Keratinocyte (primary cell): ENCODE results near the gene CFP. TPM values are rescaled to one million over a fixed set of nuclear protein-coding genes. Genes with fewer than 3 reads are reported as not detected.
"Not testable (repeated sequence)": the region's sequence is repeated elsewhere in the genome, so short reads cannot be mapped to it uniquely, and the experiment has no call there.

Source experiments
- DNase-seq: peaks from one replicate; pipeline ENCODE4 v3.0.0-alpha.2; 2011; ENCODE audit warnings: low read depth, missing footprints, low spot score
- FAIRE-seq: peaks from 2 replicates; lab custom pipeline; 2011; peaks lifted over from hg19 to GRCh38; lab: Jason Lieb, UNC
- H2AFZ ChIP-seq: 2 replicates; pipeline ENCODE4 v1.6.0; 2012; ENCODE audit warnings: low read length, control low read depth, inconsistent platforms; ENCODE audit not compliant: control insufficient read depth
- H3K27ac ChIP-seq: 2 replicates; pipeline ENCODE4 v1.5.1; 2011; ENCODE audit warnings: low read length; ENCODE audit not compliant: control insufficient read depth, insufficient read depth
- H3K27me3 ChIP-seq: 3 replicates; pipeline ENCODE4 v1.6.0; 2011; ENCODE audit warnings: low read length; ENCODE audit not compliant: control insufficient read depth, insufficient read depth; ENCODE audit errors: extremely low read depth
- H3K36me3 ChIP-seq, 2 experiments: 2 replicates in 1 of 2; 3 replicates in 1 of 2; pipeline ENCODE4 v1.5.1; 2011; ENCODE audit warnings: low read length in 2 of 2, mild to moderate bottlenecking in 1 of 2; ENCODE audit not compliant: control insufficient read depth in 2 of 2, insufficient read depth in 2 of 2; ENCODE audit errors: extremely low read depth in 1 of 2
- H3K4me1 ChIP-seq: 3 replicates; pipeline ENCODE4 v1.5.1; 2011; ENCODE audit warnings: low read length; ENCODE audit not compliant: control insufficient read depth, insufficient read depth; ENCODE audit errors: extremely low read depth
- H3K4me2 ChIP-seq: 3 replicates; pipeline ENCODE4 v1.6.0; 2011; ENCODE audit warnings: low read depth, low read length; ENCODE audit not compliant: control insufficient read depth, insufficient read depth; ENCODE audit errors: extremely low read depth
- H3K4me3 ChIP-seq, 3 experiments: fragments of 200-600 bp in 1 of 3; sonication (generic) in 1 of 3; 2 replicates in 2 of 3; 3 replicates in 1 of 3; pipeline ENCODE4 v1.5.1; 2011 to 2016; ENCODE audit warnings: low read length in 3 of 3, mild to moderate bottlenecking in 3 of 3, control low read depth in 2 of 3, inconsistent platforms in 1 of 3, low read depth in 1 of 3, mixed read lengths in 1 of 3, mixed run types in 1 of 3, moderate library complexity in 1 of 3; ENCODE audit not compliant: control insufficient read depth in 2 of 3, insufficient read depth in 2 of 3; ENCODE audit errors: extremely low read depth in 1 of 3
- H3K79me2 ChIP-seq: 2 replicates; pipeline ENCODE4 v1.6.0; 2012; ENCODE audit warnings: low read length; ENCODE audit not compliant: control insufficient read depth, insufficient read depth
- H3K9ac ChIP-seq: 3 replicates; pipeline ENCODE4 v1.6.0; 2011; ENCODE audit warnings: low read length; ENCODE audit not compliant: control insufficient read depth, insufficient read depth; ENCODE audit errors: extremely low read depth
- H3K9me1 ChIP-seq: 3 replicates; pipeline ENCODE4 v1.6.0; 2011; ENCODE audit warnings: low read length; ENCODE audit not compliant: control insufficient read depth, insufficient read depth; ENCODE audit errors: extremely low read depth
- H3K9me3 ChIP-seq: 2 replicates; pipeline ENCODE4 v1.5.1; 2012; ENCODE audit warnings: low read depth, low read length; ENCODE audit not compliant: control insufficient read depth
- H4K20me1 ChIP-seq: 3 replicates; pipeline ENCODE4 v1.6.0; 2011; ENCODE audit warnings: low read length; ENCODE audit not compliant: control insufficient read depth, insufficient read depth; ENCODE audit errors: extremely low read depth
- CTCF ChIP-seq, 3 experiments: IDR thresholded peaks in 1 of 3; conservative IDR thresholded peaks in 1 of 3; optimal IDR thresholded peaks in 1 of 3; 2 replicates in 2 of 3; 3 replicates in 1 of 3; pipeline versions ENCODE3 to v1.5.1; 2011; ENCODE audit warnings: low read length in 3 of 3, mild to moderate bottlenecking in 3 of 3, moderate library complexity in 2 of 3, control low read depth in 1 of 3, inconsistent platforms in 1 of 3; ENCODE audit not compliant: insufficient read depth in 2 of 3; ENCODE audit errors: extremely low read depth in 1 of 3
- EZH2 ChIP-seq: IDR thresholded peaks from one replicate; pipeline ENCODE4 v1.6.1; 2012; ENCODE audit warnings: inconsistent platforms, mild to moderate bottlenecking, low read length, moderate library complexity
- dilution Hi-C: fragments of 300-500 bp; cut with MboI; formaldehyde crosslinking; loops from one replicate; pipeline ENCODE4 v1.7.0; 2020; ENCODE audit warnings: low sequenced_read_pairs; ENCODE audit not compliant: extremely low pct_ligation_motif_present
- polyA plus RNA-seq, 5 experiments: library from polyadenylated mRNA; depleted of rRNA in 3 of 5; stranded (reverse) in 3 of 5; stranded (forward) in 1 of 5; unstranded in 1 of 5; fragments of >200 nt; gene quantifications; 1 replicate in 1 of 5; 2 replicates in 3 of 5; 3 replicates in 1 of 5; pipeline versions ENCODE4 v1.2.1 to v1.2.3, GENCODE V29; 2011 to 2012; ENCODE audit warnings: missing spikeins in 2 of 5, low read depth in 1 of 5, low replicate concordance in 1 of 5

Gene CFP
- polyA plus RNA-seq, 1 donor (not counting 4 experiments of a cell fraction or from before 2014, with no cell fraction given): 0.04 TPM

- DNase-seq (no peak), FAIRE-seq (no peak)
- H2AFZ ChIP-seq: no peak overlapping the region
- dilution Hi-C loops: no loop called here
- no peaks in the 10 kb centered on the region for H3K27me3 ChIP-seq
- H3K9me1 ChIP-seq: no peaks in the 10 kb centered on the region
- no peak overlapping the region for H3K4me2 ChIP-seq
- peaks cover 6% of the 10 kb centered on the region for H3K4me1 ChIP-seq
- no peaks in the 10 kb centered on the region for H3K36me3 ChIP-seq
- no peaks in the 10 kb centered on the region for H4K20me1 ChIP-seq
- no peaks in the 10 kb centered on the region for H3K79me2 ChIP-seq
- H3K9ac ChIP-seq: no peak overlapping the region
- no peak overlapping the region for H3K4me3 ChIP-seq
- H3K9me3 ChIP-seq: no peaks in the 10 kb centered on the region
- H3K27ac ChIP-seq: no peak overlapping the region
- TF ChIP-seq CTCF (optimal IDR thresholded peaks at IDR 0.05 in 1 of 3, IDR thresholded peaks at IDR 0.05 in 1 of 3, conservative IDR thresholded peaks at IDR 0.05 in 1 of 3; ENCODE audit: extremely low read depth in 1 of 3, insufficient read depth in 2 of 3, low read length in 3 of 3) (no peak), EZH2 (no peak)
Measured at GRCh38 chrX:47674776-47675175, 45.0 kb upstream of the CFP start.

- H3K4me3 ChIP-seq, H3K27me3 ChIP-seq, dilution Hi-C loops, H3K9me3 ChIP-seq, H3K4me1 ChIP-seq, H3K9ac ChIP-seq, H3K9me1 ChIP-seq, H3K4me2 ChIP-seq, H3K27ac ChIP-seq, DNase-seq, H3K79me2 ChIP-seq, H2AFZ ChIP-seq, H3K36me3 ChIP-seq, H4K20me1 ChIP-seq, FAIRE-seq: not testable (repeated sequence)
Measured at GRCh38 chrX:47665797-47666196, 36.1 kb upstream of the CFP start.

- H3K4me1 ChIP-seq: peaks cover 5% of the 10 kb centered on the region
Measured at GRCh38 chrX:47664737-47665136, 35.0 kb upstream of the CFP start.

More at GRCh38 chrX:47664737-47665136, 35.0 kb upstream of the CFP start:
- Histone ChIP-seq H3K9ac (no peak overlapping the region), H2AFZ (no peak overlapping the region), H4K20me1 (no peaks in the 10 kb centered on the region), H3K9me3 (no peaks in the 10 kb centered on the region), H3K27ac (no peak overlapping the region), H3K27me3 (no peaks in the 10 kb centered on the region), H3K4me3 (no peak overlapping the region), H3K4me2 (no peak overlapping the region), H3K9me1 (no peaks in the 10 kb centered on the region), H3K79me2 (no peaks in the 10 kb centered on the region), H3K36me3 (no peaks in the 10 kb centered on the region)
- no peak for FAIRE-seq
- TF ChIP-seq EZH2 (no peak), CTCF (optimal IDR thresholded peaks at IDR 0.05 in 1 of 3, IDR thresholded peaks at IDR 0.05 in 1 of 3, conservative IDR thresholded peaks at IDR 0.05 in 1 of 3; ENCODE audit: extremely low read depth in 1 of 3, insufficient read depth in 2 of 3, low read length in 3 of 3) (no peak)
- DNase-seq: no peak
- dilution Hi-C loops: no loop called here
